HCT116 (cell line): Measurements from ENCODE around the gene RALGAPA1. TPM values are rescaled to one million over a fixed set of nuclear protein-coding genes. Genes with fewer than 3 reads are reported as not detected.

Experiments
- ATAC-seq: fragments of 200-7000 bp; cut with Tn5 transposase; 2 replicates; pipeline ENCODE4 v1.9.1; 2020; ENCODE audit warnings: mild to moderate bottlenecking, moderate library complexity
- BruUV-seq: library from RNA; stranded (reverse); fragments of 400-500 nt; replicated peaks from 2 replicates; lab custom pipeline; 2021; lab: Mats Ljungman, UMichigan
- CTCF ChIA-PET: fragments of 300-600 bp; sonication (Branson Sonifier 250); formaldehyde crosslinking; loops from one replicate; lab custom pipeline; 2021; ENCODE audit warnings: antibody characterized with exemption; lab: Charles Lee
- POLR2A ChIA-PET: fragments of 300-600, 350-600 bp; sonication (Branson Sonifier 250); formaldehyde crosslinking; loops from one replicate; lab custom pipeline; 2021; ENCODE audit warnings: antibody characterized with exemption; lab: Charles Lee
- RAD21 ChIA-PET, 2 experiments: fragments of 300-600 bp; sonication (Branson Sonifier 250); formaldehyde crosslinking; loops; one replicate each; lab custom pipeline; 2023; ENCODE audit warnings: low total read pairs in 2 of 2; ENCODE audit not compliant: uncharacterized antibody in 2 of 2, unreplicated experiment in 2 of 2, low non-redundant PET in 1 of 2; lab: Charles Lee
- DNase-seq: peaks from one replicate; pipeline ENCODE4 v3.0.0-alpha.2; 2010; ENCODE audit warnings: low read depth, low spot score
- H2AFZ ChIP-seq: fragments of 200-600 bp; shearing (Covaris generic), sonication (generic); 2 replicates; pipeline ENCODE4 v1.6.1; 2017; ENCODE audit warnings: low read depth, mixed run types, mixed read lengths, antibody characterized with exemption, low read length; ENCODE audit not compliant: poor library complexity, severe bottlenecking
- H3K27ac ChIP-seq: 2 replicates; pipeline ENCODE4 v1.5.1; 2012; ENCODE audit warnings: low read depth, low read length
- H3K27me3 ChIP-seq: fragments of 200-600 bp; sonication (generic); 2 replicates; pipeline ENCODE4 v1.6.1; 2016; ENCODE audit warnings: mixed run types, low read length, mixed read lengths; ENCODE audit not compliant: insufficient read depth
- H3K36me3 ChIP-seq, 2 experiments: fragments of 200-500 bp in 1 of 2; fragments of 200-600 bp in 1 of 2; sonication (Bioruptor generic) in 1 of 2; sonication (generic) in 1 of 2; 2 replicates each; pipeline versions ENCODE4 v1.5.1 to v1.6.1; 2014 to 2016; ENCODE audit warnings: low read length in 2 of 2, inconsistent platforms in 1 of 2, mixed read lengths in 1 of 2, mixed run types in 1 of 2; ENCODE audit not compliant: insufficient read depth in 2 of 2, control insufficient read depth in 1 of 2
- H3K4me1 ChIP-seq, 2 experiments: fragments of 200-600 bp in 1 of 2; sonication (generic) in 1 of 2; 2 replicates each; pipeline versions ENCODE4 v1.5.1 to v1.6.1; 2012 to 2017; ENCODE audit warnings: low read length in 2 of 2, inconsistent platforms in 1 of 2, mild to moderate bottlenecking in 1 of 2, mixed read lengths in 1 of 2, mixed run types in 1 of 2, moderate library complexity in 1 of 2; ENCODE audit not compliant: insufficient read depth in 2 of 2, control insufficient read depth in 1 of 2
- H3K4me2 ChIP-seq: fragments of 200-600 bp; sonication (generic); 2 replicates; pipeline ENCODE4 v1.6.1; 2017; ENCODE audit warnings: mixed run types, low read length, mixed read lengths
- H3K4me3 ChIP-seq, 2 experiments: fragments of 200-600 bp in 1 of 2; sonication (generic) in 1 of 2; replicated peaks in 1 of 2; 2 replicates each; pipeline ENCODE4 v1.5.1; 2011 to 2016; ENCODE audit warnings: low read length in 2 of 2, control low read depth in 1 of 2, low read depth in 1 of 2, mild to moderate bottlenecking in 1 of 2, mixed read lengths in 1 of 2, mixed run types in 1 of 2
- H3K79me2 ChIP-seq: fragments of 200-600 bp; sonication (generic); 2 replicates; pipeline ENCODE4 v1.6.1; 2017; ENCODE audit warnings: mild to moderate bottlenecking, mixed run types, low read length, moderate library complexity, mixed read lengths; ENCODE audit not compliant: insufficient read depth
- H3K9ac ChIP-seq: fragments of 200-600 bp; sonication (generic); 2 replicates; pipeline ENCODE4 v1.6.1; 2016; ENCODE audit warnings: low read length, mixed read lengths
- H3K9me2 ChIP-seq: fragments of 200-600 bp; sonication (generic), shearing (Covaris generic); 2 replicates; pipeline ENCODE4 v1.6.1; 2017; ENCODE audit warnings: mixed run types, mild to moderate bottlenecking, moderate library complexity; ENCODE audit not compliant: insufficient read depth
- H3K9me3 ChIP-seq, 2 experiments: fragments of 200-500 bp in 1 of 2; fragments of 200-600 bp in 1 of 2; sonication (Bioruptor generic) in 1 of 2; sonication (generic) in 1 of 2; 2 replicates each; pipeline ENCODE4 v1.6.1; 2014 to 2017; ENCODE audit warnings: low read length in 2 of 2, mixed read lengths in 2 of 2, inconsistent platforms in 1 of 2, low read depth in 1 of 2, mild to moderate bottlenecking in 1 of 2, mixed run types in 1 of 2, moderate library complexity in 1 of 2; ENCODE audit not compliant: control insufficient read depth in 1 of 2, insufficient read depth in 1 of 2
- H4K20me1 ChIP-seq: fragments of 200-600 bp; sonication (generic), shearing (Covaris generic); 2 replicates; pipeline ENCODE4 v1.6.1; 2017; ENCODE audit warnings: mixed run types, mild to moderate bottlenecking, moderate library complexity; ENCODE audit not compliant: insufficient read depth
- CBX3 ChIP-seq: IDR thresholded peaks from 2 replicates; pipeline ENCODE4 v1.6.1; 2012; ENCODE audit warnings: low read depth
- CEBPB ChIP-seq: IDR thresholded peaks from 2 replicates; pipeline ENCODE4 v1.6.1; 2012; ENCODE audit warnings: low read depth
- ELF1 ChIP-seq: IDR thresholded peaks from 2 replicates; pipeline ENCODE4 v1.6.1; 2012; ENCODE audit warnings: low read depth, borderline replicate concordance
- EZH2phosphoT487 ChIP-seq: fragments of 200-600 bp; IDR thresholded peaks from 2 replicates; pipeline ENCODE4 v1.6.1; 2018; ENCODE audit warnings: antibody characterized with exemption, borderline replicate concordance
- FOSL1 ChIP-seq: IDR thresholded peaks from 2 replicates; pipeline ENCODE4 v1.6.1; 2012; ENCODE audit warnings: low read depth
- JUND ChIP-seq: IDR thresholded peaks from 2 replicates; pipeline ENCODE4 v1.6.1; 2012
- MAX ChIP-seq: IDR thresholded peaks from 2 replicates; pipeline ENCODE4 v1.6.1; 2012
- POLR2A ChIP-seq: IDR thresholded peaks from 2 replicates; pipeline ENCODE4 v1.7.0; 2011; ENCODE audit warnings: borderline replicate concordance; ENCODE audit not compliant: insufficient read depth, insufficient read length; ENCODE audit errors: extremely low read depth
- POLR2AphosphoS5 ChIP-seq: IDR thresholded peaks from 2 replicates; pipeline ENCODE4 v1.6.1; 2011; ENCODE audit warnings: mild to moderate bottlenecking, low read depth, low read length, moderate library complexity
- RAD21 ChIP-seq: IDR thresholded peaks from 2 replicates; pipeline ENCODE4 v1.6.1; 2012; ENCODE audit warnings: low read depth, mild to moderate bottlenecking
- SIN3A ChIP-seq: IDR thresholded peaks from 2 replicates; pipeline ENCODE4 v1.6.1; 2012; ENCODE audit warnings: low read depth
- SRF ChIP-seq: IDR thresholded peaks from 2 replicates; pipeline ENCODE4 v1.6.1; 2012; ENCODE audit warnings: low read depth
- TCF7L2 ChIP-seq: IDR thresholded peaks from 2 replicates; pipeline ENCODE4 v1.7.0; 2011; ENCODE audit warnings: borderline replicate concordance, inconsistent platforms; ENCODE audit not compliant: insufficient read depth, insufficient read length; ENCODE audit errors: extremely low read depth
- YY1 ChIP-seq: IDR thresholded peaks from 2 replicates; pipeline ENCODE4 v1.6.1; 2011; ENCODE audit warnings: low read length, low read depth, moderate library complexity, mild to moderate bottlenecking; ENCODE audit not compliant: insufficient replicate concordance; ENCODE audit errors: extremely low read depth
- ZBTB33 ChIP-seq: IDR thresholded peaks from 2 replicates; pipeline ENCODE4 v1.6.1; 2011; ENCODE audit warnings: mild to moderate bottlenecking, low read length, moderate library complexity; ENCODE audit not compliant: insufficient replicate concordance; ENCODE audit errors: extremely low read depth
- ZFX ChIP-seq: fragments of 450-650 bp; IDR thresholded peaks from 2 replicates; pipeline ENCODE4 v1.6.1; 2017
- ZNF274 ChIP-seq: fragments of 200-500 bp; sonication (Bioruptor generic); IDR thresholded peaks from 2 replicates; pipeline ENCODE4 v1.6.1; 2014; ENCODE audit warnings: mild to moderate bottlenecking, low read depth, low read length, inconsistent platforms
- intact Hi-C: fragments of 100-400 bp; cut with micrococcal nuclease; formaldehyde crosslinking; loops from 2 replicates; pipeline ENCODE4 v1.10.0; 2022
- total RNA-seq: library from RNA; stranded (reverse); gene quantifications from one replicate; pipeline ENCODE4 v1.2.1, GENCODE V29; 2021; ENCODE audit not compliant: unreplicated experiment
- TF ChIP-seq, protein P1 (sequence below): IDR thresholded peaks from 2 replicates; pipeline ENCODE4 v1.6.1; 2012; ENCODE audit warnings: low read depth

The RALGAPA1 gene
- total RNA-seq, 1 experiment from 2014 or later: 29.3 TPM

DNA sequence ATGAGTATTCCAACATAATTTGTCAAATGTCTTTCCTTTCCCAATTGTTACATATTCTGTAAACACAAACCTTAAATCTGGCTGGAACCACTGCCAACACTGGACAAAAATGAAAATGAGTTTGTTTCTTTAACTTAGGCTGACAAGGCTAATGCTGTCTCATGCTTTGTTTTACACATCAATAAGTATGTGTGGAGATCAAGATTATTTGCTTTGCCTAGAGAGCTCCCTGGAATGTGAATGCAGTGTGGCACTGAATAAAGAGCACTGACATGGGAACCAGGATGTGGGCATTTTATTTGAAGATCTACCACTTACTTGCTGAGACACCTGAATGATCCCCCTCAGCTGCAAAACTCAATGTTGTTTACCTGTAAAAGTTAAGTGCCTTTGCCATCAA, 61.7 kb downstream of the RALGAPA1 start:
- H3K27ac ChIP-seq: no peak overlapping the region
- RAD21 ChIA-PET: no interaction called here
- POLR2A ChIA-PET: no interaction called here
- no peaks in the 10 kb centered on the region for H3K27me3 ChIP-seq
- H3K4me1 ChIP-seq: no peaks in the 10 kb centered on the region
- H3K4me3 ChIP-seq: no peak overlapping the region
- no peaks in the 10 kb centered on the region for H3K9me2 ChIP-seq
- no peak overlapping the region for H2AFZ ChIP-seq
- H3K9ac ChIP-seq: no peak overlapping the region
- ATAC-seq (no peak), DNase-seq (no peak)
- no peak overlapping the region for H3K4me2 ChIP-seq
- H3K9me3 ChIP-seq: no peaks in the 10 kb centered on the region
- CTCF ChIA-PET: no interaction called here
- H3K36me3 ChIP-seq: peaks cover 0 to 4% of the 10 kb centered on the region in 2 experiments; a peak in 2 of 4 replicates
- H3K79me2 ChIP-seq: no peaks in the 10 kb centered on the region
- no peaks in the 10 kb centered on the region for H4K20me1 ChIP-seq
- TF ChIP-seq SIN3A (no peak), ELF1 (no peak), CBX3 (no peak), RAD21 (no peak), MAX (no peak), CEBPB (no peak)
- intact Hi-C loops: no loop called here
- BruUV-seq: no TSS peak

GRCh38 chr14:35742442-35742841, 66.7 kb downstream of the RALGAPA1 start:
- Histone ChIP-seq H3K27ac (no peak overlapping the region), H4K20me1 (no peaks in the 10 kb centered on the region), H3K4me3 (no peak overlapping the region), H3K9ac (no peak overlapping the region), H3K9me3 (no peaks in the 10 kb centered on the region), H3K4me1 (no peaks in the 10 kb centered on the region), H3K36me3 (peaks cover 0 to 2% of the 10 kb centered on the region in 2 experiments; a peak in 1 of 4 replicates), H3K27me3 (no peaks in the 10 kb centered on the region), H3K9me2 (no peaks in the 10 kb centered on the region), H2AFZ (no peak overlapping the region), H3K4me2 (no peak overlapping the region), H3K79me2 (no peaks in the 10 kb centered on the region)
- ChIA-PET POLR2A (no interaction called here), CTCF (no interaction called here), RAD21 (no interaction called here)
- no peak for ATAC-seq
- no TSS peak for BruUV-seq
- intact Hi-C loops: no loop called here
- DNase-seq: no peak
- no peak for TF ChIP-seq JUND
- TF ChIP-seq FOSL1: no peak
- no peak for TF ChIP-seq POLR2AphosphoS5
- no peak for TF ChIP-seq POLR2A
- no peak for TF ChIP-seq SIN3A
- TF ChIP-seq ZBTB33: no peak
- TF ChIP-seq, protein P1, sequence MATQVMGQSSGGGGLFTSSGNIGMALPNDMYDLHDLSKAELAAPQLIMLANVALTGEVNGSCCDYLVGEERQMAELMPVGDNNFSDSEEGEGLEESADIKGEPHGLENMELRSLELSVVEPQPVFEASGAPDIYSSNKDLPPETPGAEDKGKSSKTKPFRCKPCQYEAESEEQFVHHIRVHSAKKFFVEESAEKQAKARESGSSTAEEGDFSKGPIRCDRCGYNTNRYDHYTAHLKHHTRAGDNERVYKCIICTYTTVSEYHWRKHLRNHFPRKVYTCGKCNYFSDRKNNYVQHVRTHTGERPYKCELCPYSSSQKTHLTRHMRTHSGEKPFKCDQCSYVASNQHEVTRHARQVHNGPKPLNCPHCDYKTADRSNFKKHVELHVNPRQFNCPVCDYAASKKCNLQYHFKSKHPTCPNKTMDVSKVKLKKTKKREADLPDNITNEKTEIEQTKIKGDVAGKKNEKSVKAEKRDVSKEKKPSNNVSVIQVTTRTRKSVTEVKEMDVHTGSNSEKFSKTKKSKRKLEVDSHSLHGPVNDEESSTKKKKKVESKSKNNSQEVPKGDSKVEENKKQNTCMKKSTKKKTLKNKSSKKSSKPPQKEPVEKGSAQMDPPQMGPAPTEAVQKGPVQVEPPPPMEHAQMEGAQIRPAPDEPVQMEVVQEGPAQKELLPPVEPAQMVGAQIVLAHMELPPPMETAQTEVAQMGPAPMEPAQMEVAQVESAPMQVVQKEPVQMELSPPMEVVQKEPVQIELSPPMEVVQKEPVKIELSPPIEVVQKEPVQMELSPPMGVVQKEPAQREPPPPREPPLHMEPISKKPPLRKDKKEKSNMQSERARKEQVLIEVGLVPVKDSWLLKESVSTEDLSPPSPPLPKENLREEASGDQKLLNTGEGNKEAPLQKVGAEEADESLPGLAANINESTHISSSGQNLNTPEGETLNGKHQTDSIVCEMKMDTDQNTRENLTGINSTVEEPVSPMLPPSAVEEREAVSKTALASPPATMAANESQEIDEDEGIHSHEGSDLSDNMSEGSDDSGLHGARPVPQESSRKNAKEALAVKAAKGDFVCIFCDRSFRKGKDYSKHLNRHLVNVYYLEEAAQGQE: no peak
- TF ChIP-seq TCF7L2: no peak
- no peak for TF ChIP-seq EZH2phosphoT487
- no peak for TF ChIP-seq ZNF274
- no peak for TF ChIP-seq SRF
- no peak for TF ChIP-seq ZFX
- no peak for TF ChIP-seq YY1
